Activated gamma-delta T cell treated with anti-CD3 and anti-CD28 coated beads, Interleukin-2, amount 50 U/mL, for 16 hours (primary cell): ENCODE data around the gene ADAMTSL5.
"Not testable (repeated sequence)": the region's sequence is repeated elsewhere in the genome, so short reads cannot be mapped to it uniquely, and the experiment has no call there.

ENCODE experiments used
- DNase-seq: peaks from one replicate; pipeline ENCODE4 v3.0.0-alpha.2; 2020; ENCODE audit warnings: low read depth

Gene ADAMTSL5

GRCh38 chr19:1530856-1531255, 18.0 kb upstream of the ADAMTSL5 start:
- DNase-seq = not testable (repeated sequence)

GRCh38 chr19:1529430-1529816, 16.6 kb upstream of the ADAMTSL5 start:
- no peak for DNase-seq

- no peak for DNase-seq
Measured at GRCh38 chr19:1528596-1529429, 16.0 kb upstream of the ADAMTSL5 start.

GRCh38 chr19:1527650-1528309, 15.0 kb upstream of the ADAMTSL5 start:
- no peak for DNase-seq

- no peak for DNase-seq
Measured at GRCh38 chr19:1526979-1527649, 14.3 kb upstream of the ADAMTSL5 start.

- DNase-seq = no peak
Measured at GRCh38 chr19:1526066-1526778, 13.4 kb upstream of the ADAMTSL5 start.

- DNase-seq = no peak
Measured at GRCh38 chr19:1525343-1525742, 12.5 kb upstream of the ADAMTSL5 start.

GRCh38 chr19:1524972-1525325, 12.1 kb upstream of the ADAMTSL5 start:
- DNase-seq = no peak

GRCh38 chr19:1524287-1524971, 11.6 kb upstream of the ADAMTSL5 start:
- no peak for DNase-seq

- no peak for DNase-seq
Measured at GRCh38 chr19:1523412-1524286, 10.8 kb upstream of the ADAMTSL5 start, which contains the start of gene PLK5. Gene PLK5, plus strand, starts transcription at chr19:1524077. Its CDS starts 2,920 bp downstream, at chr19:1526997.

- DNase-seq = no peak
Measured at GRCh38 chr19:1522838-1523237, 10.0 kb upstream of the ADAMTSL5 start.

GRCh38 chr19:1522061-1522460, 9.2 kb upstream of the ADAMTSL5 start:
- no peak for DNase-seq

GRCh38 chr19:1521636-1522035, 8.8 kb upstream of the ADAMTSL5 start:
- DNase-seq = no peak

GRCh38 chr19:1520203-1520780, 7.5 kb upstream of the ADAMTSL5 start:
- DNase-seq = no peak

GRCh38 chr19:1519802-1520201, 7.0 kb upstream of the ADAMTSL5 start:
- DNase-seq = not testable (repeated sequence)

- DNase-seq = no peak
Measured at GRCh38 chr19:1518471-1518870, 5.7 kb upstream of the ADAMTSL5 start.

- no peak for DNase-seq
Measured at GRCh38 chr19:1516395-1516753, 3.6 kb upstream of the ADAMTSL5 start.

- DNase-seq = no peak
Measured at GRCh38 chr19:1514986-1515721, 2.3 kb upstream of the ADAMTSL5 start.

- no peak for DNase-seq
Measured at GRCh38 chr19:1514295-1514661, 1.5 kb upstream of the ADAMTSL5 start.
